ENCODE results near the gene SEBOX.

DNA sequence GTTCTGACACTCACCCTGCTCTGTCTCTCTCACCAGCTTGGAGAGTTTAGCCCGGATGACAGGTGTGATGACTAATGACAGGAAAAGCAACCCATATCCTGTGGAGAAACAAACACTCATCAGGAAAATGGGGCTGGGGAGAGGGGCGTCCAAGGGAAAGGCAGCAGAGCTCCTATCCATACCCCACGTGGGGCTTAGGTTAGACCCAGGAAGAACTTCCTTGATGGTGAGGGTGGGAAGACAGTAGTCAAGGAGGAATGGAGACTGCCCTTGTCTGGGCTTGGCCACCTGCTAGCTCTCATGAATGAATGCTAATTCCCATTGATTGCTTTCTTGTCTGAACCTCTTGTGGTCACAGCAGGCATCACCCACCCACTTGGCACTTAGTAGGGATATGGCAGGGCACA is 37.2 kb upstream of the SEBOX start:
- TF ChIP-seq, protein P1, sequence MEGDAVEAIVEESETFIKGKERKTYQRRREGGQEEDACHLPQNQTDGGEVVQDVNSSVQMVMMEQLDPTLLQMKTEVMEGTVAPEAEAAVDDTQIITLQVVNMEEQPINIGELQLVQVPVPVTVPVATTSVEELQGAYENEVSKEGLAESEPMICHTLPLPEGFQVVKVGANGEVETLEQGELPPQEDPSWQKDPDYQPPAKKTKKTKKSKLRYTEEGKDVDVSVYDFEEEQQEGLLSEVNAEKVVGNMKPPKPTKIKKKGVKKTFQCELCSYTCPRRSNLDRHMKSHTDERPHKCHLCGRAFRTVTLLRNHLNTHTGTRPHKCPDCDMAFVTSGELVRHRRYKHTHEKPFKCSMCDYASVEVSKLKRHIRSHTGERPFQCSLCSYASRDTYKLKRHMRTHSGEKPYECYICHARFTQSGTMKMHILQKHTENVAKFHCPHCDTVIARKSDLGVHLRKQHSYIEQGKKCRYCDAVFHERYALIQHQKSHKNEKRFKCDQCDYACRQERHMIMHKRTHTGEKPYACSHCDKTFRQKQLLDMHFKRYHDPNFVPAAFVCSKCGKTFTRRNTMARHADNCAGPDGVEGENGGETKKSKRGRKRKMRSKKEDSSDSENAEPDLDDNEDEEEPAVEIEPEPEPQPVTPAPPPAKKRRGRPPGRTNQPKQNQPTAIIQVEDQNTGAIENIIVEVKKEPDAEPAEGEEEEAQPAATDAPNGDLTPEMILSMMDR (IDR thresholded peaks at IDR 0.05 in 4 of 5, conservative IDR thresholded peaks at IDR 0.05 in 1 of 5) = no peak
- TF ChIP-seq POLR2A (IDR thresholded peaks at IDR 0.05) = no peak

Data from gastrocnemius medialis (tissue), 4 donors.